H7 (cell line): ENCODE data around the gene SLC25A26. TPM values are rescaled to one million over a fixed set of nuclear protein-coding genes. Genes with fewer than 3 reads are reported as not detected.

ENCODE experiments used
- DNase-seq: peaks from one replicate; pipeline ENCODE4 v3.0.0; 2012
- H3K27me3 ChIP-seq: 2 replicates; pipeline ENCODE4 v1.6.0; 2011; ENCODE audit warnings: mild to moderate bottlenecking, low read length; ENCODE audit not compliant: control insufficient read depth, insufficient read depth
- H3K36me3 ChIP-seq: replicated peaks from 2 replicates; pipeline ENCODE4 v1.5.1; 2011; ENCODE audit warnings: low read length; ENCODE audit not compliant: control insufficient read depth, insufficient read depth
- H3K4me3 ChIP-seq: 2 replicates; pipeline ENCODE4 v1.5.1; 2011; ENCODE audit warnings: low read depth, mild to moderate bottlenecking, control low read depth, low read length, moderate library complexity; ENCODE audit not compliant: insufficient read depth
- total RNA-seq: library from RNA; depleted of rRNA; stranded (reverse); fragments of >200 nt; shearing (Covaris generic); gene quantifications from 2 replicates; pipeline ENCODE4 v1.2.3, GENCODE V29; 2014

SLC25A26 gene
- total RNA-seq, 1 experiment from 2014 or later, result 26.5 TPM

DNA sequence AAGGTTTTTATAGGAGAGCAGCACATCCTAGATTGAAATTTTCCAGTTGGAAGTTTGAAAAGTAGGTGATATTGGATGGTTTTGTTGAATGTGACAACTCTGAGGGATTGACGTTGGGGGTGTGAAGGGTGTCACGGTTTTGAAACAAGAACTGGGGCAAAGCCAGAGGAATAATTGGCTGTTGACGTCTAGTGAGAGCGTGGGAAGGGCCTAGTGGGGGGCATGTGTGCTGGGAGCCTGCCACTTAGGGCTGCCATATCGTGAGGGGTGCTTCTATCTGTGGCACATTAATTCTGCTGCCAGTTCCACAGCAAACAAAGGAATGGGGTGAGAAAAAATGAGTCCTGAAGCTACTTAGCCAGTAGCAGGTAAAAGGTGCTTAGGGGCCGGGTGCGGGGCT lies 150.6 kb downstream of the SLC25A26 start:
- no peaks in the 10 kb centered on the region for H3K27me3 ChIP-seq
- H3K36me3 ChIP-seq, result no peaks in the 10 kb centered on the region
- no peak for DNase-seq
- H3K4me3 ChIP-seq, result no peak overlapping the region

DNA sequence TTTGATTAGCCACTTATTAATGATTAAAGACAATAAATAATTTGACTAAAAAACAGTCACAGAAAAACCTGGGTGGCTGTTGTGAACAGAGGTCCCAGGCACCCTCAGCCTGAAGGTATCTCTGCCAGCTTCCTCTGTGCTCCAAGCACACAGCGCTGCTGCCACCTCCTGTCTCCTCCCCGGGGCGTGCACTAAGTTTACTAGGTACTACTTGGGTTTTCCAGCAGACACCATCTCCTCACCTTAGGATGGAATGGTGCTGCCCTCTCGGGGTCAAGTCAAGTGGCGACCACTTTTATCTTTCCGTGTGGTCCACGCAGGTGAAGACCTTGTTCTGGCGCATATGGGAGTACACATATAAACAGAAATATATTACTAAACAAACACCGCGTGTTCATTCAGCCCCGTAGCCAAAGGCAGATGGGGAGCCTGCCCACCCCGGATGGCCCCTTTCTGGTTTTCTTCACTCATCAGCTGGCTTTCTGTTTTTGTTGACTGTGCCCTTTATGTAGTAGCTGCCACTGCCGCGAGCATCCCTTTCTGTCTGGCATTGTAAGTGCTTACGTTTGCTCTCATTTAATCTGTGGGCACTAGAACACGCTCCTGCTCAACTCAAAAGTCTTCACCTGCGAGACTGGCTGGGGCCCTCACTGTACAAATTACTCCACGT lies 152.0 kb downstream of the SLC25A26 start:
- Histone ChIP-seq H3K27me3 (no peaks in the 10 kb centered on the region), H3K36me3 (peaks cover 7% of the 10 kb centered on the region), H3K4me3 (no peak overlapping the region)
- peak; percentile 85 for DNase-seq

DNA sequence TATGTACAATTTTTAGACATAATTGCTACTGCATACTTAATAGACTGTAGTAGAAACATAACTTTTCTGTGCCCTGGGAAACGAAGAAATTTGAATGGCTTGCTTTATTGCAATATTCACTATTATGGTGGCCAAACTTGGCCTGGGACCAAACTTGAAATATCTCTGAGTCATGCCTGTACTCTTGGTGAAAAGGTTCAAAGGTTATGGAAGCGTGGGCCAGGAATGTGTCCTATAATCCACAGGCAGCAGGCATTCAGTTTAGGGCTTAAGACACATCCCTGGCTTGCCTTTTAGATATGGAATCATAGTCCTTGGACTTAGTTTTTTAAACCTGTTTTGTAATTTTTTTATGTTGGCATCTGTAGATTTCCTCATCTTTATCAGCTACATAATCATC lies 155.8 kb downstream of the SLC25A26 start:
- Histone ChIP-seq H3K36me3 (peaks cover 34% of the 10 kb centered on the region), H3K4me3 (no peak overlapping the region), H3K27me3 (no peaks in the 10 kb centered on the region)
- DNase-seq, result no peak

DNA sequence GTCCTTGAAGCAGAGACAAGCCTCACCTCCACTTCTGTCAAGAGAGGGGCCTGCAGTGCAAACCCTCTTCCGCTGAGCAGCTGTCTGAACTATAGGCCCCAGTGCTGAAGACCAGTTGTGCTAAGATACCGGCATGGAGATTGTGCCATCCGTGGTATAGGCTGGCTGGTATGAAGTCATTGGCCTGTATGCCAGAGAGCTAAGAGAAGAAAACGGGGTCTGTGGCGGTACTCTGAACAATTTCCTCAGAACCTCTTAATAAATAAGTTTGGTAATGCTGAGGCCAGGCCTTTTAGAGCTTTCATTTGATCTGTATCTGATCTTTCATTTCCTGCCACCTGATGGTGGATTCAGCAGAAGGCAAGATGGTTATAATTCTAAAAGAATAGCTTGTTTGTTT lies 157.0 kb downstream of the SLC25A26 start:
- Histone ChIP-seq H3K4me3 (no peak overlapping the region), H3K36me3 (peaks cover 46% of the 10 kb centered on the region)

DNA sequence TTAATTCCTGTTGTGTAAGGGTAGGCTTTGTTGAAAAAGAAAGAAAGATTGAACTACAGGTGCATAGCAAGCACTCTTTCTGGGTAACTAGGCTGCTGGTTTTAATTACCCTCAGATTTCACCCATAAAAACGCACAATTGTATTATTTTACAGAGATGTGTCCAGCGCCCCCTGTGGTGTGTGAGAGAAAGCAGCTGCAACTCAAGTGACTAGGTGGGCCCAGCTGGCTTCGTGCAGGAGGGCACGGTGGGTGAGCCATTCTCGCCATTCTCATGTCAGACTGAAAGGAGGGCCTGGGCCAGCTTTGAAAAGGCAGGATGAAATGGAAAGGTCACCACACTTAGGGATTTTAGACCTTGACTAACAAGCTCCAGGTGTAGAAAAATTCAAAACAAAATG lies 157.5 kb downstream of the SLC25A26 start:
- no peak overlapping the region for H3K4me3 ChIP-seq
- peak; percentile 71 for DNase-seq
- H3K27me3 ChIP-seq, result no peaks in the 10 kb centered on the region
- peaks cover 50% of the 10 kb centered on the region for H3K36me3 ChIP-seq

More for the DNA sequence above, 157.0 kb downstream of the SLC25A26 start:
- H3K27me3 ChIP-seq, result no peaks in the 10 kb centered on the region
- DNase-seq, result no peak

DNA sequence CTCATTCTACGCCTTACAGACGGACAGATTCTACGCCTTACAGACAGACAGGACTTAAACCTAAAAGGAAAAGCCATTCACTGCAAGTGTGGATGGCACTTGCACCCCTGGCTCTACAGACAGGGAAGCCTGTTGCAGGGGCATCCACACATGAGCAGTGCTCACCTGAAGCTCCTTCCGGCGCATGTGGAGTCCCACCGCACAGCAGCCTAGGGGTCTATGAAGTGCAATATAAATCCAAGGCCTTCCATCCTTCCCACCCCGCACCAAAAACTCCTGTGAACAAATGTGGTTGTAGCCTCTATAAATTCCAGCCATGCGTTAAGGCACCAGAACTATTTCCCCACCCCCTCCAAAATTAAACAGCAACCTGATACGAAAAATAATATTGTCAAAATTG lies 158.8 kb downstream of the SLC25A26 start:
- DNase-seq, result no peak
- peaks cover 62% of the 10 kb centered on the region for H3K36me3 ChIP-seq

DNA sequence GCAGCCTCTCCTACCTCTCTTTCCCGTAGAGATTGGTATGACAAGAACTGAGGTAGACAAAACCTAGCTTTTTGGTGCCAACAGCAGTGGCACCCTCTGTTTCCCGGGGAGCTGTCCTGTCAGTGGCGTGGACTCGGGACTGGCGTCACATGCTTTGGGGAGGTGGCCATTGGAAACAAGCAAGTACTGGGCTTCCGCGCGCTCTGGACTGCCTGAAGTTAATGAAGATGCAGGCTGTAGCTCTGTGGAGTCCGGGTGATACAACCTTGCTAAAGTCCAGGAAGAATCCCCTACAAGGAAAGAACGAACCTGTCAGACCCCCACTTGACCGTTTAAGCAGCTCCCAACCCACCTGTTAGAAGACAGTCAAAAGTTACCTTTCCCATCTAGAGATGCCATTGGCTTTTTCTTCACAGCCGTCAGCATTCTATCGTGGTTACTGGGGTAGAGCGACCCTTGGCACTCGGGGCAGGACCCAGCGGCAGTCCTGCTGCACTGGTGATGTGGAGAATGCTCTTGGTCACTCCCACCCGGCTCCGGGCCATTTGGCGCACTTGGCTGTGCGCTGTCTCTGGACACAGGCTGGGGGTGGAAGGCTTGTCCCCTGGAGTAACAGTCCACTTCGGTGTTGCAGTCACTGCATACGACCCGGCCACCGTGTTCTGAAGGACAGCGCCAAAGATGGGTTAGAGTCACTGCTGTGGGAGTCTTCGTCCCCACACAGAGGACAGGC lies 159.6 kb downstream of the SLC25A26 start:
- DNase-seq, result no peak
- H3K27me3 ChIP-seq, result no peaks in the 10 kb centered on the region
- no peak overlapping the region for H3K4me3 ChIP-seq
- H3K36me3 ChIP-seq, result peaks cover 69% of the 10 kb centered on the region

More for the DNA sequence above, 158.8 kb downstream of the SLC25A26 start:
- Histone ChIP-seq H3K27me3 (no peaks in the 10 kb centered on the region), H3K4me3 (no peak overlapping the region)

DNA sequence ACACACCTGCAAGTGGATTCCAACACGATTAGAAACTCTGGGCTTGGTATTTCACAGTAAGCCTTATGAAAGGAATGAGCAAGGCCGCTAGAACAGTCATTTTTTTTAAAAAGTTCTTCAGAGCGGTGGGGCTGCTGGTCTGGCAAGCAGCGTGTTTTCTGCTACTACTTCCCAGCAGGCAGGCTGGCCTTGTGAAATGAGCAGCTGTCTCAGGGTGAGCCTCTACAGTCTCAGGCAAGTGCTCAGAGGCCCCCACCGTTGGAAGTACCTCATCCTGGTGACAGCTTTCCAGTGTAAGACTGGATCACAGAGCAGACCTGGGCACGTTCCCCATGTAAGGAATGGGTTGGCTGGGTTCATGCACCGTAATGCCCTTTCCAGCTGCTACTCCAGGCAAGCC lies 160.8 kb downstream of the SLC25A26 start:
- no peak overlapping the region for H3K4me3 ChIP-seq
- no peak for DNase-seq
- no peaks in the 10 kb centered on the region for H3K27me3 ChIP-seq
- peaks cover 81% of the 10 kb centered on the region for H3K36me3 ChIP-seq

DNA sequence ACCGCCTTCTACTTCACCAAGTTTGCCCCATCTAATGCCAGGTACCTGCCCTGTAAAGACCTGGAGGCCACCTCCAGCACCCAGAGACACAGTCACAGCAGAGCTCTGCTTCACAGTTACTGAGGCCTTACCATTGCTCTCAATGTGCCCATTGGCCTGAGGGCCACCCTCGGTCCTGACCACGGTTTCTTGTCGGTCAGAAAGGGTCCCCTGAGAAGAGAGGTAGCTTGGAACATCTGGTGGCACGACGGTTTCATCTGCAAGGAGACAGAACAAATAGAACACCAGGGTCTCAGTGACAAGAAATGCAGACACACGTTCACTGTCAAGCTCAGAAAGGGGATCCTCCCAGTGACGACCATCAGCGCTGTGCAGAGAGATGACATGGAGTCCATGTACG lies 161.3 kb downstream of the SLC25A26 start:
- Histone ChIP-seq H3K27me3 (no peaks in the 10 kb centered on the region), H3K36me3 (peaks cover 82% of the 10 kb centered on the region), H3K4me3 (no peak overlapping the region)
- DNase-seq, result no peak

DNA sequence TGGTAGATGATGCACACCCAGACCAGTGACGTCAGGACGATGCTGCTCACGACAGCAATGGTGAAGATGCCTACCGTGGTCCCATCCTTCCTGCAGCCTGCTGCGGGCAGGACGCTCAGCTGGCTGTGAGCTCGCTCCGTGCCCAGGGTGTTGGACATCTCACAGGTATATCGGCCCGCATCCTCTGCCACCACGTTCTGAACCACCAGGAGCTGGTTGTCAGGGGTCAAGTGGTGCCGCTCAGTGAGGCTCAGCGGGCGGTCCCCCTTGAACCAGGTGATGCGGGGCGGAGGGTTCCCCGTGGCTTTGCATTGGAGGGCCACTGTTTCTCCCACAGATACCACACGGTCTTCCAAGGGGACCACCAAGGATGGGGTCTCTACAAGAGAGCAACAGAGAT lies 162.2 kb downstream of the SLC25A26 start:
- Histone ChIP-seq H3K36me3 (peaks cover 76% of the 10 kb centered on the region), H3K4me3 (no peak overlapping the region), H3K27me3 (no peaks in the 10 kb centered on the region)
- peak; percentile 12 for DNase-seq

DNA sequence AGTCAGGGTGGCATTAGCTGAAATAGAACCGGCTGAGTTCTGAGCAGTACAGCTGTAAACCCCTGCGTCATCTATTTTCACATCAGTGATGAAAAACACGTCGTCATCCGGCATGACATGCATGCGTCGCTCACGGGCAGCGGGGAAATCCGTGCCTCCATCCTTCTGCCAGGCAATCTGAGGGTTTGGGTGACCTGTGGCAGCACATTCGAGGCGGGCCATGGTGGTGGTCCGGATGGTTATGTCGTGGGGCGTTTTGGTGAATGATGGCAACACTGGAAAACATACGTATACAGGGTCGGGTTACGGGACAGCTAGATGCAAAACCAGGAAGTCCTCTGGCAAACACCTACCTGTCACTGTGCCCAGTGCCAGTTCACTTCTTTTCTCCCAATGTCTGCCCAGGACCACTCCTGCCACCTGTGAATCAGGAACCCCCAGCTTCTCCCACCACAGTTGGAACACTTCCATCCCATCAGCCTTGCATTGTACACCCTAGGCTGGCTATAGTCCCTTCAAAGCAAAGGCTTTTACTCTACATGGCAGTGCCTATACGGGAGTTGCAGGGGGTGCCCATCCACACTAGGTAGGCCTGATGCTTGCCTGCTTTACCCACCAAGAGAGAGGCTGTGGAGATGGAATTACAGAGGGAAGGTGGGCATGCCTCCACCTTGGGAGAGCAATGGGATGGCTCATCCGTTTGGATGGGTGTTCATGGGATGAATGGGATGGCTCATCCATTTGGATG lies 163.4 kb downstream of the SLC25A26 start:
- Histone ChIP-seq H3K27me3 (no peaks in the 10 kb centered on the region), H3K4me3 (no peak overlapping the region), H3K36me3 (peaks cover 74% of the 10 kb centered on the region)
- no peak for DNase-seq

DNA sequence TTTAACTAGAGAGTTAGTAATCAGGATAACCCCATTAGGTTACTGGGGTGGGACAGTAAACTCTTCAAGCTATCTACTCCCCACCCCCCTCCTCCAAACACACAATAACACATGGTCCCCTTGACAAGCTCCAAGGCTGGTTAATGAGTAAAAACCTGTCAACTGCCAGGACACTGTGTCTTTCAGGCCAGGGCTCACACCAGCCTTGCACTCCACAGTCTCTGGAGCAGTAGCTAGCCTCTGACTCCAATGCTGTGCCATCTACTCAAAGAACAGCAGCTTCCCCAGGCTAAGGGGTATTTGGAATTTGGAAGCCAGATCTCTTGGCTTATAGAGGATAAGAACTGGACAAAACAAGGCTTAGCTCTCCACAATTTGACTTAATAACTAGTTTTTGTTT lies 164.3 kb downstream of the SLC25A26 start:
- no peak for DNase-seq
- H3K36me3 ChIP-seq, result peaks cover 66% of the 10 kb centered on the region
- no peak overlapping the region for H3K4me3 ChIP-seq

DNA sequence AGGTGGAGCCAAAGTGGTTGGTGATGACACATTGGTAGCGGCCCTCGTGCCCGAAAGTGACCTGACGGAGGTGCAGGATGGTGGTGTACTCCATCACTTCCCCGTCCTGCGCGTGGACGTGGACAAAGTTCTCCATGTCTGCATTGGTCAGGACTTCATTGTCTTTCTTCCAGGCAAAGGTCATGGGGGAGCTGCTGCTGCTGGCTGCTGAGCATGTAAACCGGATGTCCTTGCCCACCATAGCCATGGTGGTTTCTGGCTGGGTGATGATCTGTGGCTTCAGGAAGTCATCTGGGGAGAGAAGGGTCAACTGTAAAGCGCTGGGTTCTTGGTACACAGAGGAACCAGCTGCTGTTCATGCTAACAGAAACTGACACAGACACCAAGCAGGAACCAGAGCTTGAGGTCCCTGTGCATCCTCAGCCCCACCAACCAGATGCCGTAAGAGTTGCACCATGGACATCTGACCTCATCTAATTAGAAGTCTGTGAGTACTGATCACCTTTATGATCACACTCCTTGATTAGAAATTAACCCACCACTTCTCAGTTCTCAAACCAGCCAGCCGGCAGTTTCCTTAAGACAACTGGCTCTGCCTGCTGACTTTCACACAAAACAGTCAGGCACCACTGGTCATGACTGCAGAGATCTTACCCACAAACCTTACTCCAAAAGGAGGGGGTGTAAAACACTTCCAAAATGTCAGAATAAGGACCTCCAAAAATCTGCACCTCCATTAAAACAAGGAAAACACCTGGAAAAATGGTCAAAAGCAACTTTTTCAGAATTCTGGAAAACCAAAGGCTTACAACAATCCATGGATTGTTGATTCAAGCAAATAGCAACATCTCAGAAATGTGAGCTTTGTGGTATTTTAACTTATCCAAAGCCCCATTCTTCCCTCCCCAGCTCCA lies 165.5 kb downstream of the SLC25A26 start:
- H3K36me3 ChIP-seq, result peaks cover 56% of the 10 kb centered on the region
- no peak for DNase-seq
- no peak overlapping the region for H3K4me3 ChIP-seq
- H3K27me3 ChIP-seq, result no peaks in the 10 kb centered on the region

More for the DNA sequence above, 164.3 kb downstream of the SLC25A26 start:
- H3K27me3 ChIP-seq, result no peaks in the 10 kb centered on the region
